K562 (cell line): Measurements from ENCODE around the gene ANKS1B.

ENCODE experiments used
- CBFB ChIP-seq: sonication (generic); formaldehyde crosslinking; IDR thresholded peaks from 2 replicates; pipeline ENCODE4 v1.4.0; 2020; ENCODE audit warnings: mild to moderate bottlenecking, missing genetic modification reagents
- CEBPB ChIP-seq: fragments of 450-650 bp; IDR thresholded peaks from 2 replicates; pipeline ENCODE4 v1.6.1; 2016; ENCODE audit warnings: missing genetic modification characterization, missing compliant biosample characterization
- CHD2 ChIP-seq: IDR thresholded peaks from 2 replicates; pipeline ENCODE4 v1.6.1; 2011; ENCODE audit warnings: low read depth, low read length
- CHD4 ChIP-seq: fragments of 200-600 bp; sonication (generic); IDR thresholded peaks from 3 replicates; pipeline ENCODE4 v1.6.1; 2012; ENCODE audit warnings: low read depth, mild to moderate bottlenecking, mixed read lengths, low read length, inconsistent platforms; ENCODE audit not compliant: insufficient read depth, insufficient replicate concordance, poor library complexity, severe bottlenecking
- POLR2A ChIP-seq: fragments of 450-650 bp; conservative IDR thresholded peaks from 2 replicates; pipeline ENCODE4 v1.6.1; 2016
- POLR2AphosphoS5 ChIP-seq: IDR thresholded peaks from 2 replicates; pipeline ENCODE4 v1.6.1; 2011; ENCODE audit warnings: mild to moderate bottlenecking, low read depth, low read length, moderate library complexity; ENCODE audit not compliant: control insufficient read depth, insufficient read depth
- SP2 ChIP-seq: IDR thresholded peaks from 2 replicates; pipeline ENCODE4 v1.6.1; 2011; ENCODE audit warnings: mild to moderate bottlenecking, low read depth, low read length, moderate library complexity; ENCODE audit not compliant: poor library complexity, severe bottlenecking; ENCODE audit errors: extremely low read depth
- SPI1 ChIP-seq: IDR thresholded peaks from 2 replicates; pipeline ENCODE4 v1.6.1; 2011; ENCODE audit warnings: low read depth, low read length, control low read depth, borderline replicate concordance
- TF ChIP-seq, protein P1 (sequence below), 2 experiments: fragments of 450-650 bp in 1 of 2; sonication (generic) in 1 of 2; formaldehyde crosslinking in 1 of 2; IDR thresholded peaks in 1 of 2; conservative IDR thresholded peaks in 1 of 2; 2 replicates each; pipeline versions ENCODE4 v1.6.1 to v1.8.1; 2016 to 2023; ENCODE audit warnings: mild to moderate bottlenecking in 2 of 2, moderate library complexity in 2 of 2, inconsistent platforms in 1 of 2, missing genetic modification reagents in 1 of 2
- TF ChIP-seq, protein P2 (sequence below): sonication (generic); formaldehyde crosslinking; IDR thresholded peaks from 2 replicates; pipeline ENCODE4 v1.9.0; 2022; ENCODE audit warnings: mild to moderate bottlenecking, missing genetic modification reagents
- TF ChIP-seq, protein P3 (sequence below): sonication (generic); formaldehyde crosslinking; IDR thresholded peaks from 2 replicates; pipeline ENCODE4 v1.5.0; 2020; ENCODE audit warnings: missing genetic modification reagents

DNA sequence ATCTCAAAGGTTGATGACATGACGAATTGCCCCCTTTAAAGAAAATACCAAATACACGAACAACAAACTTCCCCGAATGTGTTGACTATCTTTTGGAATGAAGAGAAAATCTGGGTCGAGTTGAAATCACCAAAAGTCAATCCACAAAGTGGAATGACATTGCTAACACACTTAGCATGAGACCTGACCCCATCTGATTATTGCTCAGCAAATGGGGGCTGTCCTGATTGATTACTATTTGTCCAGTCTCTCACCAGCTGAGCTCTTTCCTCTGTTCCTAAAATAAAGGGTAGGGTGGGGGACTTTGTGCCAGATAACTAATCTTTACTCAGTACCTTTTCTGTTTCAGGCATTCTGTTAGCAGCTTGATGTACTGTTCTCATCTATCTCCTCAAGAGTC lies 1116.2 kb downstream of the ANKS1B start:
- TF ChIP-seq CEBPB (tag) (no peak), CBFB (CRISPR knock-in tag) (no peak), SPI1 (no peak), POLR2AphosphoS5 (no peak), SP2 (no peak), CHD2 (no peak), POLR2A (no peak), CHD4 (no peak)
- TF ChIP-seq, protein P1, sequence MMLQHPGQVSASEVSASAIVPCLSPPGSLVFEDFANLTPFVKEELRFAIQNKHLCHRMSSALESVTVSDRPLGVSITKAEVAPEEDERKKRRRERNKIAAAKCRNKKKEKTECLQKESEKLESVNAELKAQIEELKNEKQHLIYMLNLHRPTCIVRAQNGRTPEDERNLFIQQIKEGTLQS (IDR thresholded peaks at IDR 0.05) = no peak
- TF ChIP-seq, protein P1 (CRISPR knock-in tag; conservative IDR thresholded peaks at IDR 0.05) = no peak
- TF ChIP-seq, protein P2, sequence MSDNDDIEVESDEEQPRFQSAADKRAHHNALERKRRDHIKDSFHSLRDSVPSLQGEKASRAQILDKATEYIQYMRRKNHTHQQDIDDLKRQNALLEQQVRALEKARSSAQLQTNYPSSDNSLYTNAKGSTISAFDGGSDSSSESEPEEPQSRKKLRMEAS = no peak
- TF ChIP-seq, protein P3, sequence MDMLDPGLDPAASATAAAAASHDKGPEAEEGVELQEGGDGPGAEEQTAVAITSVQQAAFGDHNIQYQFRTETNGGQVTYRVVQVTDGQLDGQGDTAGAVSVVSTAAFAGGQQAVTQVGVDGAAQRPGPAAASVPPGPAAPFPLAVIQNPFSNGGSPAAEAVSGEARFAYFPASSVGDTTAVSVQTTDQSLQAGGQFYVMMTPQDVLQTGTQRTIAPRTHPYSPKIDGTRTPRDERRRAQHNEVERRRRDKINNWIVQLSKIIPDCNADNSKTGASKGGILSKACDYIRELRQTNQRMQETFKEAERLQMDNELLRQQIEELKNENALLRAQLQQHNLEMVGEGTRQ (CRISPR knock-in tag) = no peak
